ENCODE data around the gene MYF5.

DNA sequence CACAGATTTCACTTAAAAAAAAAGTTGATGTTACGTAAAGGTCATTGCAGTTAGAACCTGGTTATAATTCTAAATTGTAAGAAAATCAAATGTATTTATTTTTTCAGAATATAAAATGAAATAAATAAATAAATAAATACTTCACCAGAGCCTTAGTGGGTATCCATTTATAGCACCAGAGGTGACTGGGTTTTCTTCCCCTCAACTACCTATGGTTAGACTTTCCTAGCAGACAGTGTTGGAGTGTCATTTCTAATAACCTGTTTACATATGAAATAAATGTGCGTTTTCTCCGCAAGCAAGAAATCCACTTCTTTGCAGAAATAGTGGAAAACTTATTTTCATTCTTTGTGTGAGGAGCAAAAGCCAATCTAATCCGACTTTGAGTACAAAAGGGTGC lies 3.3 kb upstream of the MYF5 start:
- no peak for TF ChIP-seq POLR2AphosphoS5 (IDR thresholded peaks at IDR 0.05; ENCODE audit: low read depth, low read length)
- no peak for TF ChIP-seq TAF1 (IDR thresholded peaks at IDR 0.05; ENCODE audit: borderline replicate concordance, low read depth, low read length)

Data from GM12892 (cell line).